Measurements from ENCODE around the gene ARID3A.
"Not testable (repeated sequence)": the region's sequence is repeated elsewhere in the genome, so short reads cannot be mapped to it uniquely, and the experiment has no call there.

Gene ARID3A

GRCh38 chr19:948842-949496, 23.1 kb downstream of the ARID3A start:
- DNase-seq, result no peak

- no peak for DNase-seq
These were observed 24.7 kb downstream of the ARID3A start for GRCh38 chr19:950352-951066.

- no peak for DNase-seq
These were observed 26.3 kb downstream of the ARID3A start for GRCh38 chr19:952049-952679.

- DNase-seq, result no peak
These were observed 27.0 kb downstream of the ARID3A start for GRCh38 chr19:952680-953444.

GRCh38 chr19:953445-954271, 27.8 kb downstream of the ARID3A start:
- no peak for DNase-seq

- DNase-seq, result no peak
These were observed 28.4 kb downstream of the ARID3A start for GRCh38 chr19:954272-954671.

GRCh38 chr19:954672-955494, 29.0 kb downstream of the ARID3A start:
- DNase-seq, result no peak

- DNase-seq, result no peak
These were observed 30.2 kb downstream of the ARID3A start for GRCh38 chr19:955803-956765.

- no peak for DNase-seq
These were observed 31.1 kb downstream of the ARID3A start for GRCh38 chr19:956766-957440.

- DNase-seq, result not testable (repeated sequence)
These were observed 31.7 kb downstream of the ARID3A start for GRCh38 chr19:957578-957977.

- no peak for DNase-seq
These were observed 33.4 kb downstream of the ARID3A start for GRCh38 chr19:958967-959855.

GRCh38 chr19:960020-960419, 34.2 kb downstream of the ARID3A start:
- DNase-seq, result no peak

GRCh38 chr19:960601-960938, 34.7 kb downstream of the ARID3A start:
- no peak for DNase-seq

GRCh38 chr19:961866-962620, 36.2 kb downstream of the ARID3A start:
- no peak for DNase-seq

- DNase-seq, result no peak
These were observed 37.0 kb downstream of the ARID3A start for GRCh38 chr19:962683-963400.

GRCh38 chr19:963486-963951, 37.7 kb downstream of the ARID3A start:
- DNase-seq, result no peak

- DNase-seq, result no peak
These were observed 38.3 kb downstream of the ARID3A start for GRCh38 chr19:964116-964520.

All from CD4-positive, alpha-beta T cell treated with Interleukin-10 for 1 hour (primary cell).